Transverse colon (tissue), 4 donors: Measurements from ENCODE around the gene AGMO. TPM values are rescaled to one million over a fixed set of nuclear protein-coding genes. Genes with fewer than 3 reads are reported as not detected.

Experiments
- DNase-seq: peaks from one replicate; pipeline ENCODE4 v3.0.0-alpha.2; 2019
- H3K27ac ChIP-seq, 4 donors: fragments of 200-600 bp; sonication (generic); 2 replicates each; pipeline ENCODE4 v1.5.1; 2016 to 2018; ENCODE audit warnings: inconsistent platforms in 4 of 4
- H3K27me3 ChIP-seq: fragments of 200-600 bp; sonication (generic); 2 replicates; pipeline ENCODE4 v1.5.1; 2017; ENCODE audit warnings: inconsistent platforms
- H3K36me3 ChIP-seq, 4 donors: fragments of 200-600 bp; sonication (generic); 2 replicates each; pipeline ENCODE4 v1.5.1; 2017 to 2019; ENCODE audit warnings: inconsistent platforms in 4 of 4
- H3K4me1 ChIP-seq, 4 donors: fragments of 200-600 bp; sonication (generic); 2 replicates each; pipeline ENCODE4 v1.5.1; 2017 to 2020; ENCODE audit warnings: inconsistent platforms in 4 of 4
- H3K4me3 ChIP-seq, 4 donors: fragments of 200-600 bp; sonication (generic); 1 replicate in 1 of 4; 2 replicates in 3 of 4; pipeline versions ENCODE4 v1.5.1 to v1.6.1; 2017 to 2019; ENCODE audit warnings: inconsistent platforms in 4 of 4
- H3K9me3 ChIP-seq, 2 donors: fragments of 200-600 bp; sonication (generic); 2 replicates each; pipeline ENCODE4 v1.5.1; 2017 to 2019; ENCODE audit warnings: inconsistent platforms in 2 of 2
- EP300 ChIP-seq: sonication (generic); formaldehyde crosslinking; IDR thresholded peaks from one replicate; pipeline ENCODE4 v1.6.1; 2017; ENCODE audit warnings: antibody characterized with exemption, low read depth
- POLR2A ChIP-seq: fragments of 450-650 bp; IDR thresholded peaks from one replicate; pipeline ENCODE4 v1.6.1; 2016; ENCODE audit warnings: antibody characterized with exemption, mild to moderate bottlenecking, moderate library complexity
- POLR2AphosphoS5 ChIP-seq, 3 donors: sonication (generic); formaldehyde crosslinking; IDR thresholded peaks; one replicate each; pipeline ENCODE4 v1.6.1; 2016; ENCODE audit warnings: antibody characterized with exemption in 3 of 3
- WGBS, 2 donors: methylation state at CpG; one replicate each; pipeline ENCODE4 v1.1.5; 2018; ENCODE audit warnings: low coverage in 1 of 2; 5-methylcytosine and 5-hydroxymethylcytosine counted together
- in situ Hi-C, 4 donors: fragments of 200-750 bp; cut with MboI; loops; one replicate each; pipeline versions ENCODE4 v1.15.0 to v1.15.1; 2017; ENCODE audit warnings: low sequenced_read_pairs in 3 of 4, low pct_ligation_motif_present in 1 of 4, low pct_unique_long_range_greater_than_20kb in 1 of 4
- intact Hi-C: fragments of 100-400 bp; cut with DNase I; formaldehyde crosslinking; loops from one replicate; pipeline ENCODE4 v1.15.1; 2023; ENCODE audit warnings: low total_unique reads
- total RNA-seq, 4 donors: library from RNA; depleted of rRNA; stranded (reverse); fragments of >200 nt; gene quantifications; one replicate each; pipeline ENCODE4 v1.1.0, GENCODE V29; 2016
- TF ChIP-seq, protein P1 (sequence below), 5 experiments: fragments of 200-600 bp in 3 of 5; fragments of 450-650 bp in 2 of 5; sonication (generic) in 3 of 5; IDR thresholded peaks; 1 replicate in 2 of 5; 2 replicates in 3 of 5; pipeline ENCODE4 v1.5.1; 2016 to 2017; ENCODE audit warnings: antibody characterized with exemption in 5 of 5, inconsistent platforms in 3 of 5, mild to moderate bottlenecking in 2 of 5, moderate library complexity in 1 of 5

The AGMO gene
- total RNA-seq, 4 donors from 2014 or later = 1.5 to 5.7 (median 2.7) TPM; not detected in 1

DNA sequence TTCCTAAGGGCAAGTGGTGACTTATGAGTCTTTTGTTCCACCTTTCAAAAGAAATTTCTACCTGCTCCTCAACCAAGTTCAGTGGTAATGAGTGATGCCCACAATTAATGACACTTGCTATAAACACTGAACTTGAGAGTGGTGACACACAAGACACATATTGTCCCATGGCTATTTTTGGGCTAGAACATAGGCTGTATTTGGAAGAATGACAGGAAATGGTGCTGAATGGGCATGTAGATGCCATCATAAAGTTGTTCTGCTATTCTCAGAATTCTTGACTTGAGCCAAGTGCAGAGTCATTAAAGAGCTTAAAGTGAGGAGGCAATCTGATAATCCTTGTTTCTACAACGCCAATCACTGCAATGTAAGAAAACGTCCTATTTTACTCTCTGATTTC, 313.3 kb downstream of the AGMO start:
- Histone ChIP-seq H3K4me1 (no peaks in the 10 kb centered on the region), H3K36me3 (no peaks in the 10 kb centered on the region), H3K4me3 (no peak overlapping the region), H3K9me3 (no peaks in the 10 kb centered on the region), H3K27me3 (no peaks in the 10 kb centered on the region), H3K27ac (no peak overlapping the region)
- intact Hi-C loops (no loop called here), in situ Hi-C loops (no loop called here)
- 61 to 67% methylated on average over 2 of the region's 2 CpGs for WGBS, 2 donors
- DNase-seq = no peak
- TF ChIP-seq EP300 (no peak), POLR2AphosphoS5 (IDR thresholded peaks at IDR 0.05) (no peak), POLR2A (no peak)
- TF ChIP-seq, protein P1, sequence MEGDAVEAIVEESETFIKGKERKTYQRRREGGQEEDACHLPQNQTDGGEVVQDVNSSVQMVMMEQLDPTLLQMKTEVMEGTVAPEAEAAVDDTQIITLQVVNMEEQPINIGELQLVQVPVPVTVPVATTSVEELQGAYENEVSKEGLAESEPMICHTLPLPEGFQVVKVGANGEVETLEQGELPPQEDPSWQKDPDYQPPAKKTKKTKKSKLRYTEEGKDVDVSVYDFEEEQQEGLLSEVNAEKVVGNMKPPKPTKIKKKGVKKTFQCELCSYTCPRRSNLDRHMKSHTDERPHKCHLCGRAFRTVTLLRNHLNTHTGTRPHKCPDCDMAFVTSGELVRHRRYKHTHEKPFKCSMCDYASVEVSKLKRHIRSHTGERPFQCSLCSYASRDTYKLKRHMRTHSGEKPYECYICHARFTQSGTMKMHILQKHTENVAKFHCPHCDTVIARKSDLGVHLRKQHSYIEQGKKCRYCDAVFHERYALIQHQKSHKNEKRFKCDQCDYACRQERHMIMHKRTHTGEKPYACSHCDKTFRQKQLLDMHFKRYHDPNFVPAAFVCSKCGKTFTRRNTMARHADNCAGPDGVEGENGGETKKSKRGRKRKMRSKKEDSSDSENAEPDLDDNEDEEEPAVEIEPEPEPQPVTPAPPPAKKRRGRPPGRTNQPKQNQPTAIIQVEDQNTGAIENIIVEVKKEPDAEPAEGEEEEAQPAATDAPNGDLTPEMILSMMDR (IDR thresholded peaks at IDR 0.05) = no peak

DNA sequence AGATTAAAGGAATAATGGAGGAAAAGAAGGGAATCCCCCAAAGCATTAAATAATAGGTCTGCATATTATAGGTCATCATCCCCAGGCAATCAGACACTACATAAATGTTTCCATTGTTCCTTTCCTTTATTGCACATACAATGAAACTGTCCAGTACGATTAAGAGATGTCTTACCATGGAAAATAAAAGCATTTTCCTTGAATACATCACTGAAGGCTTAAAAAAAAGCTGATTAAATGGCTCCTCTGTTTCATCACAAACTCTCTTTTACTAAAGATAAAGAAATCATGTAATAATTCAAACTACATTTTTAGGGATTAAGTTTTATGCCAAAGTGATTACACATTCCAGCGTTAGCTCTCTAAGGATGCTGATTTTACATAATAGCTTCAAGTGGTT, 316.0 kb downstream of the AGMO start:
- no peaks in the 10 kb centered on the region for H3K4me1 ChIP-seq

DNA sequence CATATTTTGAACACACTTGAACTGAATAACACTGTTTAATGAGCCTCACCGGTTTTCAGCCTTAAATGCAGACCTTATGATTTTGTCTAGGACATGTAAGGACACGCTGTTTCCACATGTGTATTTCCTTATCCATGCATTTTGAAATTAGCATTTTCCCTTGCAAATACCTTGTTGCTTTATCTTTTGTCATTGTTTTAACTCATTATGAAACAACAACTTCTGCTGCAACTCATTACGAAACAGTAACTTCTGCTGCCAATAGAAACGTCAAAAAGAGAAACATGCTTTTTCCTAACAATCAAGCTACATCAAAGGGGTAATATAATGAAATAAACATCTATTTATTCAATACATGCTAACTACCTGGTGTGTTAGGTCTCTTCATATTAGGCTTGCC, 322.0 kb downstream of the AGMO start:
- H3K9me3 ChIP-seq = no peaks in the 10 kb centered on the region
- H3K27ac ChIP-seq = no peak overlapping the region
- H3K27me3 ChIP-seq = no peaks in the 10 kb centered on the region
- in situ Hi-C loops (no loop called here), intact Hi-C loops (no loop called here)
- no peak overlapping the region for H3K4me3 ChIP-seq
- WGBS, 2 donors = 74 to 79% methylated on average over 4 of the region's 4 CpGs
- H3K36me3 ChIP-seq = no peaks in the 10 kb centered on the region
- TF ChIP-seq POLR2AphosphoS5 (IDR thresholded peaks at IDR 0.05) (no peak), EP300 (no peak), POLR2A (no peak)
- TF ChIP-seq, protein P1 (IDR thresholded peaks at IDR 0.05) = no peak
- DNase-seq = no peak
- H3K4me1 ChIP-seq = no peaks in the 10 kb centered on the region

More for the DNA sequence above, 316.0 kb downstream of the AGMO start:
- 53 to 54% methylated on average over 2 of the region's 2 CpGs for WGBS, 2 donors
- Histone ChIP-seq H3K9me3 (no peaks in the 10 kb centered on the region), H3K27ac (no peak overlapping the region), H3K36me3 (no peaks in the 10 kb centered on the region), H3K4me3 (no peak overlapping the region), H3K27me3 (no peaks in the 10 kb centered on the region)
- TF ChIP-seq POLR2AphosphoS5 (IDR thresholded peaks at IDR 0.05) (no peak), POLR2A (no peak), EP300 (no peak)
- TF ChIP-seq, protein P1 (IDR thresholded peaks at IDR 0.05) = no peak
- no peak for DNase-seq
- in situ Hi-C loops (no loop called here), intact Hi-C loops (no loop called here)

DNA sequence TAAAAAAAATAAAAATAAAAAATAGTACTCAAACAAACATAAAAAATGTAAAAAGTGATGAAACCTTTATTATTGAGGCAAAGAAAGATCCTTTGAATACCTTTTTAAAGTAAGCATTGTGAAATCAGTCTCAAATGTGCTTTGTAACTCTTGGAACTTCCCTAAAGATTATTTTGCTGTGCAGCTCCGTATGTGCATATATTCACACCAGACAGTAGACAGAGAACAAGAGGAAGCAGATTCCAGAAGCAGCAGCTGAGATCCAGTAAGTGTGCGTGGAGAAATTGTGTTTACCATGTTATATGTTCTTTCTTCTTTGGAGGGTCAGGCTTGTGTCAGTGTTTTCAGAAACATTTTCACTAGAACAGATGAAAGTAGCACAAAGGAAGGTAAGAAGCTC, 324.9 kb downstream of the AGMO start:
- intact Hi-C loops (no loop called here), in situ Hi-C loops (no loop called here)
- Histone ChIP-seq H3K9me3 (no peaks in the 10 kb centered on the region), H3K27ac (no peak overlapping the region), H3K36me3 (no peaks in the 10 kb centered on the region), H3K4me3 (no peak overlapping the region), H3K4me1 (no peaks in the 10 kb centered on the region), H3K27me3 (no peaks in the 10 kb centered on the region)
- TF ChIP-seq EP300 (no peak), POLR2AphosphoS5 (IDR thresholded peaks at IDR 0.05) (no peak), POLR2A (no peak)
- TF ChIP-seq, protein P1 (IDR thresholded peaks at IDR 0.05) = no peak
- WGBS, 2 donors = 30 to 73% methylated on average over 2 of the region's 2 CpGs
- no peak for DNase-seq
